Measurements from ENCODE around the gene RREB1.

Gene RREB1

DNA sequence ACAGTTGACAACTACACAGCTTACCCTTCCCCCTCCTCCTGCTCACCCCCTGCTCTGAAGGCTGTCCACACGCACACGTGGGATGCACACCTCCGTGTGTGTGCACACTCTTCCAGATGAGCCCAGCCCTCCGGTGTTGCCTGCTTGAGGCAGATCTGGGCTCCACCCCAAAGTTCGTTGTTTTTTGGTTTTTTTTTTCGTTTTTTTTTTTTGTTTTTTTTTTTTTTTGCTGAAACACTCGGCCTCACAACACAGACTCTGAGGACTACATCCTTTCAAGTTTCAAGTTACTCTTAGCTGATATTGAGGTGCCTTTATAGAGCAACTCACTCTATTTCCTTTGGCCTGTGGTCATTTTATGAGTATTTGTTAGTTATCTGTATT, 88.2 kb downstream of the RREB1 start:
- DNase-seq = no peak

DNA sequence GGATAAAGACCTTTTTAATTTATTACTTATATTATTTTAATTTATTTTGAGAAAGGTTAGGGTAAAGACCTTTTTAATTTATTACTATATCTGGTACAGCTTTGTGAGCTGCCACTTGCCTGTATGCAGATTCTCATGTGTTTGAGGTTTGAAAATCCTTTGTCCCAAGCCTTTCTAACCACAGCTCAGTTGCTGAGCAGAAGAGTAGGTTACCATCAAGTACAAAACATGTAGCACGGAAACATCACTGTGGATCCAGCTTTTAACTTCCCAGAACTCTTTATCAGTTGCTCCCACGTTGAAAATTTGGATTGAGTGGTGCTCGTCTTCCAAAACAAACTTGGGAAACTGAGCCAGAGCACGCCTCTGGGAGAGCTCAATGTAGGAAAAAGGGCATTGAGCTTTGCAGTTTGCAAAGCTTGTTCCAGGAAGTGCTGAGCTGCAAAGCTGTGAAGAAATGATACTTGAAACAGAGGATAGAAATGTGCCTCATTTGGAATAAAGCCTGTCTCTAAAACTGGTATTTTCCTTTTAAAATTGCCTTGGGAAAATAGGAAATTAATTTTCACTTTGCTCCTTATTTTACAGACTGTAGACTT, 89.0 kb downstream of the RREB1 start:
- DNase-seq = no peak

DNA sequence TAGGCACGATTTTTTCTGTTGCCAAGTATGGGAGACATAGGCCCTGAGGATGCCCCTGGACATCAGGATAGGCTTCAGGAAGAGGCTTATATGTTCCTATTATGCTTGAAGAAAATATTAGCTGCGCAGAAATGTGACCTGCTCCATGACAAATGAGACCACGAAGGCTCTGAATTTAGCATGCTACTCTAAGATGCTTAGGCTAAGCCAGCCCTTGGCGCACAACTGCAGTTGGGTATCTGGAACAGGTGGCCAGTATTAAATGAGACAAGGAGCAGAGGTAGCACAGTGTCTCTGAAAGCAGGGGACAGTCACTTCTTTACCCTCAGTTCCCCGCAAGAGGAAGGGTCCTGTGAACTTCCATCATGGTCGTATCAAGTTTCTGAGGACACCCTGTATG, 90.0 kb downstream of the RREB1 start:
- no peak for DNase-seq

DNA sequence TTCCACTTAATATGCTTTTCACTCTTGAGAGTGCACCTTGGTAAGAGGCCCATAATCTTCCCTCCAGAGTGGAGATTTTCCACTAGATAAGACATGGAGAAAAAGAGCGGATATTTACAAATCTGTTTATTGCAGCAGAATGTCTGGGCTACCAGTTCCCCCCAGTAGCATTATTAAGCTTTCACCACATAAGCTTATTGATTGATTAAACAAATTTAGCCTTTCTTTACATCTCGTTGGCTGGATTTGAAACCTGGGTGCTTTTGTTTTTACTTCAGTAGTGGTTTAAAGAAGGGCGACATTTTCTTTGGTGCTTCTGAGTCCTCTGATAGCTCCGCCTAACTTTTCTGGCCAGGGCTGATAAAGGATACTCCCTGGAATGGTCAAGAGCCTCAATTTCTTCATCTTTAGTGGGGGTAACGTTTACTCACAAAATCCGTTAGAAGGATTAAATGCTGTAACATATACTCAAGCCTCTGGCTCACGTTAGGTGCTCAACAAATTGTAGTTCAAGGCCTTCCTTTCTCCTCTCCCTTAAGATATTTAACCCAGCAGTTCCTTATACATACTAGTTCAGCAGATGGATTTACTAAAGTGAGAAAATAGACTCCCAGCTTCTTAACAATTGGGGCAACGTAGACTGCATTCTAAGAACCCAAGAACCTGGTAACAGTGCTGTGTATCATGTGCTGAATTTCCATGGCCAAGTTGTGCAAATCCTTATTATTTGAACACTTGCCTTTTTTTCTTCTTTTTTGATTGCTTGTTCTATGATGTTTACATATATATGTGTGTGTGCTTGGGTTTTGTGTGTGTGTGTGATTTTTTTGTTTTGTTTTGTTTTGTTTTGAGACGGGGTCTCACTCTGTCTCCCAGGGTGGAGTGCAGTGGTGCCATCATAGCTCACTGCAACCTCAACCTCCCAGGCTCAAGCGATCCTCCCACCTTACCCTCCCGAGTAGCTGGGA, 91.4 kb downstream of the RREB1 start:
- DNase-seq = no peak

DNA sequence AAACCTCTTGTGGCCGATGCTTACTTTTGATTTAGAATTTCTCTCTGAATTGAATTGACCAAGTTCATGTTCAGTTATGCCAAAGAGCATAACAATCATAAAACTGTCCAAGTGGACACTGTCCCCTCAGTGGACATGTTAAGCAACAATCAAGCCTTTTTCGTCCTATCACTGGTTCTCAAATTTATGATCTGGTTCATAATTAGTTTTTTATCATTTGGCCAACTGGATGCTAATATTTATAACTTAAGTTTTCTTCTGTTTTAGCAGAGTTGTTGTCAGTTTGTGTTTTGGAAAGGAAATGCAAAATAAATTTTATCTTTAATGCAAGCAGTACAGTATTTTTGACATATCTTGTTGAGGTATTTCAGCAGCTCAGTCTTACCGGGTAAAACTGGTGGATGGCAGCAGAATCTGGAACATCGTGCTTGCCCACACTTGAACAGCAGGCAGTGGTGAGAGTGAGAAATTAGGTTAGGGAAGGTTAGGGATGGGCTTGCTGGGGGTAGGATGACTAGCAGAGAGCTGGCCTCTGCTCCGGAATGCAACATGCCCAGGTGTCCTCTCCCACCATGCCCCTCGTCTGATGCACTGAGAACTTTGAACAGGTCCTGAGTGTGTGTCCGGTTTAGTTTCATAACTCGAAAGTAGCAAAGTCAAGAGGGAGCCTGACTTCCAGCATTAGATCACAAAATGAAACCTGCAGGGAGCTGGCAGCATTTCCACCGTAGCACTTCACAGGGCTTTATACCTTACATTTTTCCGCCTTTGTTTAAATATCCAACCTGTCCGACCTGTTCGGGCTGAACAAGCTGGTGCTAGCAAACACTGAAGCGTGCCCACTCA, 93.1 kb downstream of the RREB1 start:
- DNase-seq = no peak

DNA sequence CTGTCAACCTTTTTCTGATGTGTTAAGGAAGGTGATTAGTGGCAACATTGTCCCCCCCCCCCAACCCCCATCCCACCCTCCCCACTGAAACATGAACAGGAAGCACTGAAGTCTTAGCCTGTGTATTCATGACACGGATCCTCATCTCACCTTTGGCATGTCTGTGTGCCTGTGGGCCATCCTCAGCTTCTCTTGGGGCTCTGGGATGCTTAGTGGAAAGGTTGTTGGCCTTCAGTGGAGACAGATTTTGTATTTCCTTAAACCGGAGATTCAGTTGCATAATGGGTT, 93.6 kb downstream of the RREB1 start:
- DNase-seq = no peak

DNA sequence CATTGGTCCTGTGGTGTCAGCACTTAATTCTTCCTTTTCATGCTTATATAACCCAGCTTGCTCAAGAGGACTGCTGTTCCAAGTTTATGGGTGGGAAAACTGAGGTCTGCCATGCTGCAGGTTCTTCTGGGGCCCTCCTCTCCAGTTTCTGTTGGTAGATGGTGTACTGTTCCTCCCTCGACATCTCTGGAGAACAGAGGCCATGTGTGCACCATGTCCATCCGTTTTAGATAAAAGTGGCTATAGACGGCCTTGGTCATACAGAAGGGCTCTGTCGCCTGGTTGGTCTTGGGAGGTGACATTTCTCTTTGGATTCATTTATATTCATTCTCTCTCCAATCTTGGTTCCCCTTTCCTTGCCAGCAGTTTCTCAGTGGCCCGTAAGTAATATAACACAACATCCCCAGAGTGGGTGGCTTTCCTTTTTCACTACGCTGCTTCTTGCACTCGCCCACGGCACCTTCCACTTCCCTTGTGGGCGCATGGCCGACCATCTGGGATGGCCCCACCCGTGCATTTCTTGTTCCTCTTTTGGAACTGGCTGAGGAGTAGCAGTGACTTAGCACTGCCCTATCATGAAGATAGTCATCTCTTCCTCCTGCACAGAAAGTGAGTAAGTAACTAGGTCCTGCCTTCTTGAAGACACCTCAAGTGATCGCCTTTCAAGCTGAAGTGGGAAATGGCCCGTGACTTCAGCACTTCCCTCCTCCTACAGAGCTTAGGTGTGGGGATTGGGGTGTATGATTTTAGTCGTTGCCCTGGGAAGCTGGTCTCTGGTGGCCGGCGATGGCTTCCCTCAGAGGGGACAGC, 94.2 kb downstream of the RREB1 start:
- peak; percentile 38 to 60 for DNase-seq

DNA sequence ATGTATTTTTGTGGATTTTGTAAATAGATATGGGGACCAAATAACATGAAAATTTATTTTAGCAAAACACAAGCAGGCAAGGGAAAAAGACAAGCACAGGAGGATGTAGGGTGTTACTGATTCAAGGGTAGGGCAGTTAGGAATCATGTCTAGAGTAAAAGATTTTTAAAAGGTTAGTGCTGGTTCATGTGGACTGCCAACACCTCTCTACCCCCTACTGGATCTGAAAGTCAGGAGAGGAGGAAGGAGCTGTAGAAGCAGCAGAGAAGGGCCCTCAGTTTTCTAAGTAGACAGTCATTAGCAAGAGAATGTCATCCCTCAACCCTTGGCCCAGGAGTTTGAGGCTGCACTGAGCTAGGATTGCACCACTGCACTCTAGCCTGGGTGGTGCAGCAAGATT, 95.2 kb downstream of the RREB1 start:
- DNase-seq = no peak

DNA sequence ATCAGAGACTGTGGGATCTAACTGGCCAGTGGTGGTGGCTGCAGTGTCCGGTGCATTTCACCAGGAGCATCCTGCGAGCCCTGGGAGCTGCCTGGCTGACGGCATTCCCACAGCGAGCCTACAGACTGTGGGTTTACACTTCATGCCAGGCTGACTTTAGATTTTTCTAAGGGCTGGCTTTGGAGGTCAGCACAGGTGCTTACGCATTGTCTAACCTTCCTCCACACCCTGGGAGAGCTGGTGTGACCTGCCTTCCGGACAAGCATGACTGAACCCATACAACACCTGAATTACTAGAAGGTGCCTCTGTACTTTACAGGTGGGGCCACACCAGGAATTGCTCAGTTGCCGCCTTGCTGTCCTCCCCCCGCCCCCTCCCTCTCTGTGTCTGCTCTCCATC, 96.2 kb downstream of the RREB1 start:
- no peak for DNase-seq

DNA sequence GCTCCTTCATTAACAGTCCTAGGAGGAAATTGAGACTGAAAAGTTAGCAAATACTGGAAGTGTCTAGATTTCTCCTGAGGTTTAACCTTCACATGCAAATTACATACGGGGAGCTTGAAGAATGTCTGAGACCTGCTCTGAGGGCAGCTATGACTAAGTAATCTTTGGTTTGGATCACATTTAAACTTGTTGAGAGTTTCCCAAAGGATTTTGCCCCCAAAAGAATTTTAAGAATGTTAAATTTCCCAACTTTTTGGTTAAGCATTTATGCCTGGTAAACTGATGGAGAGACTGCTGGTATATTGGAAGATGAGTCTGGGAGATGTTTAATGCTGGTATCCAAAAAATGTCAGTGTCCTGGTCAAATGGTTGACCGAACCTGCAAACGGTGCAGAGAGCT, 97.0 kb downstream of the RREB1 start:
- DNase-seq = no peak

DNA sequence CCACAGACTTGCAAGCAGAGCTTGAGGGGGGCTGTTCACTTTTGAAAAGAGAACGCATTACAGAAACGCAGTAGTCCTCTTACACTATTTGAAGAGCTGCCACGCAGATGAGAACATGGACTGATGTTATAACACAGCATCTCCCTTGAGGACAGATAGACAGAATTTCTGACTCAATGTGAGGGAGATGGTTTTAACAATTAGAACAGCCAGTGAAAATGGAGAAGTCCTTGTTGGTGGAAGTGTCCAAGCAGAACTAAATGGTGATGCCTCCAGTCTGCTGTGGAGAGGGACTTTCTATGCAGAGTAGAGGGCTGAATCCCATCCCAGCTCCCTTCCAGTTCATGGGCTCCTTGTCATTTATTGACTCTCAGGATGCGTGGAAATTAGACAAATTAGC, 100.0 kb downstream of the RREB1 start:
- no peak for DNase-seq

DNA sequence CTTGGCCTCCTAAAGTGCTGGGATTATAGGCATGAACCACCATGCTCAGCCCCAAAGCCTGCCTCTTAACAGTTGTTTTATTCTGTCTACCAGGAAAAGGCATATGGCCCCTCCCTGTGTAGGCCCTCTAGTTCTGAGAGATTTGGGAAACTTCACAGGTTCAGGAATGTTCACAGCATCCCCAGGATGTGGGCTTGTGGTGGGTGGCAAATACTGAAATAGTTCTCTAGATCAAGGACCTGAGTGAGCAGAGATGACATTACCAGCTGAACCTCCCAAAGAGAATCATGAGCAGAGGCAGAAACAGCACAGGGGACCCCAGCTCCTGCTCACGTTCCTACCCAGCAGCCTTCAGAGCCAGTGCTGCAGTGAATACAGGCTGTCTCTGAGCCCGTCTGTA, 105.7 kb downstream of the RREB1 start:
- DNase-seq = no peak

DNA sequence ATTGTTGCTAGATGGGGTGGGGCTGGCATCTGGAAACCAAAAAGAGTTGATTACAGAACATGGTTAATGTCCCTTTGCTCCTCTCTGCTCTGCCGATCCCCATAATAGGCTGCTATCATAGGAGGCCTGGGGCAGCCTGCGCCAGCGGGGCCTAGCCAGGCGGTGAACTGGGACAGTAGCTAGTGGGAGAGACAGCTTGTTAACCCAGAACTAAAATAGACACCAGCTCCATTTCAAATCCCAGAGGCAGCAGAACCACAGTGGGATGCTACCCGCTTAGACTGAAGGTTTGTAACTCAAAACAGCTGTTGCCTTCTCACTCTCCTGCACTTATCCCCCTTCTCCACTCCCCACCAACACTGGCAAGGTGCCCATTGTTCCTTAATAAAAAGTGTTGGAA, 106.7 kb downstream of the RREB1 start:
- DNase-seq = no peak

DNA sequence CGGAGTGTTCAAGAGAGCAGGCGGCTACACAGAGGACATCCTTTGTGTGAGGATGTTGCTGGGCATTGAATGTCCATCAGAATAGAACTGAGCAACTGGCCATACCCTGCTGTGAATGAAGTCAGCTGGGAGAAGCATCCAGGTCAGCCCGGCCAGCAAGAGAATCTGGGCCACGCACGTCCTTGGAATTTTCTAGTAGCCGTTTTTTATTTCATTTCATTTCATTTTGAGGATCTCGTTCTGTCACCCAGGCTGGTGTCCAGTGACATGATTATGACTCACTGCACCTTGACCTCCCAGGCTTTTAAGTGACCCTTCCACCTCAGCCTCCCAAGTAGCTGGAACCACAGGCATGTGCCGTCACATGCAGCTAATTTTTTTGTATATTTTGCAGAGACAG, 107.4 kb downstream of the RREB1 start:
- no peak for DNase-seq

DNA sequence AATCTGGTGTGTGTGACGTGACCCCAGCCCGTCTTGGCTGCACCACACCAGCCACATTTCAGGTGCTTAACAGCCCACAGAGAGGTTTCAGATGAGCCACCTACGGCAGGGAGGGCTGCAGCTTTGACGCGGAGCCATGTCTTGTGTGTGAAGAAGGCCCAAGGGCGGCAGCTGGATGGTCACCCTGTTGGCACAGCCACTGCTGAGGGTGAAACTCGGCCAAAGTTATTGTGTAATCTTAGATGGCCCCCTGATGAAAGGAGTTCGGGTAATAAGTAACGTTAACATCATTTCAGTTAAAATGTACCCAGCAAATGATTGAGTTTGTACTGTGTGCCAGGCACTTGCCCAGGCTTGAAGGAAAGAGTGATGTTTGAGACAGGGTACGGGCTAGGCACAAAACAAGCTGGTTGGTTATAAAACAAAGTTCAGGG, 108.1 kb downstream of the RREB1 start:
- DNase-seq = no peak

DNA sequence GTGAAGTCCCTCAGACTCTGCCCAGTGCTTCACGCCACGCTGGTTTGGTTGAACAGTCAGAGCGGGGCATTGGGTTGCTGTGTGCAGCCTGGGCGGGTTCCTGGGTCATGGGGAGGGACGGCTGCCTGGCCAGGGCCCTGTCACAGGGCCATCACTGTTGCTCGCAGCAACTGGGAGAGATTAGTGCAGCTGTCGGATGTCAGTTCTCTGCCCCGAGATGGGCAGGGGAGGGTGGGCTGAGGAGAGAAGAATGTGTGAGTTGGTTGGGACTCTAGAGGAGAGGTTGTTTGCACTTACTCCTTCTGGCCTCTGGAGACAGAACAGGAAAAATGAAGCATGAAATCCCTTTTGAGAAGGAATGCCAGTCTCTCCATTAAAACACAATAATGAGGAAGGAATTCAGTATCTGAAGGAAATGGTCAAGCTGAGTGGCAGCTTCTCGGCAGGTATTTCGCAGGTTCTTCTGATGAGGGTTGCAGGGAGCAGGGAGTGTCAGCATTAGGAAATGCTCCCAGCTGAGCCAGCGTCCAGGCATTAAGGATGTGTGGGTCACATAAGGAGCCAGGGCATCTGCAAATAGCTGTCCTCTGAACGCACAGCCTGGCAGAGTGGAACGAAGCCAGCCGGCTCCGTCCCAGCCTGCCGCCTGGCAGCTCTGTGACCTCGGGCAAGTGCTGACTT, 109.3 kb downstream of the RREB1 start:
- DNase-seq = no peak

DNA sequence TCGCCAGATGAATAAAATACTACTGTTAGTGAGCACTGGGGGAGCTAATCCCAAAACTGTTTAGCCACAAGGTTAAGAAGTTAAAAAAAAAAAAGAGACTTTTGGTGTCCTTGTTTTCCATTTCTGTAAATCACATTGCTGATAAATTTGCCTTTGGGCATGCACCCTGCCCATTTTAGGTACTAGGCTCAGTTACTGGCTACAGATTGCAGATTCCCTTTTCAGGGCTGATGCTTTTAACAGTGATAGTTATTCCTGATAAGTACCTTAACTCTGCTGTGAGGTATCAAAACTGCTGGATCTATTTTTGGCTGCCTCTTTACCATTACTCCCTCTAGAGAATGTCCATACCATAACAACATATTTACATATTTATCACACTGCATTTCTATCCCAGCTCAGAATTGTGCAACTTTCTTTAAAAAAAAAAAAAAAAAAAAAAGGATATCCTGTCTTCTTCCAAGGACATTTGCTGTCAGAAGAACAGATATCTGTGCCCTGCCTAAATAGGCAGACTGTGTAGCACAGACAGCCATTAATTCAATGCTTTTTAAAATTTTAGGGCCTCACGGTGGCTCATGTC, 110.7 kb downstream of the RREB1 start:
- DNase-seq = no peak

DNA sequence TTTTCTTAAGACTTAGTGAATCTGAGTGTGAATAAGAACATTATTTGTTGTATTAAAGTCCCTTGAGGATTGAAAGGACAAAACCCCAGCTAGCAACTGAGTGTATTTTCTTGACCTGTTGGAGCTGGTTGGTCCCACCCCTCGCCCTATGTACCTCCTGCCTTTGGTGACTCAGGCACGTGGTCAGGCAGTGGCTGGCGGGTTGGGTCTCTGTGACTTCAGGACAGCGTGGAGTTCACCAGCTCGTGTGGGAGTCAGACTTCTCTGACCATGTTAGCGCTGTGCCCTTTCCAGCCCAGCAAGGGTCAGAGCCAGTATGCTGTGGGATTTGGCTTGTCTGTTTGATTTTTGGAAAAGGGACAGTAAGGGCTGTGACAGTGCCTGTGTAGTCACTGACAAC, 111.5 kb downstream of the RREB1 start:
- DNase-seq = no peak

DNA sequence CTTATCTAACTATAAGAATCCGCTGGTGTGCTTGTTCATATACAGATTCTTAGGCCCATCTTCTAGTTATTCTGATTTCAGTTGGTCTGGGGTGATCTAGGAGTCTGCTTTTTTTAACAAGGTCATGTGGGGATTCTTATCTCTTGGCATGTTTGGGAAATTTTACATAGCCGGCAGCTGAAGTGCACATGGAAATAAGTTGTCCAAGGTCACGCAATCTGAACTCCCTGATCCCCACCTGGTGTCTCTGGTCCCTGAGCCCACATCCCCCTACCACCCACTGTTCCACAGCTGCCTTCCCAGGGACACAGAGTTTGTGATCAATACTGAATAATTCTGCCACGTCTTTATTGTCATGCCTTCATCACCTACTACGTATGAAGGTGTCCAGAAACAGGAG, 114.4 kb downstream of the RREB1 start:
- no peak for DNase-seq

DNA sequence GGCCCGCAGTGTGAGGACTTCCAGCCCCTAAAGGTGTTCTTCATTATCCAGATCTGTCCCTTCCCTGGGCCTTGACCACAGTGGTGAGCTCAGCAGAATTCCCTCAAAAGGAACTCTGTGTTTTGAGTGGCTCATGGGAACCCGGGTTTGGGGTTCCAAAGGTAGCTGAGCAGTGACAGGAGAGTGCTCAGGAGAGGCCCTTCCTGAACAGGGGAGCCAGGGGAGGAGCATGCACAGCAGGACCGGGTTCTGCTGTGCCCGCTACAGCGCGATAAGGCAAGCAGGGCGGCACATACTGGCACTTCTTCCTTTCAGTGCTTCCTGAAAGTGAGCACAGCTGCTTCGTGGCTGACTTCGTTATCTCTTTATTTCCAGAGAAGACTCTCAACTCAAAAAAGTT, 117.0 kb downstream of the RREB1 start:
- no peak for DNase-seq

DNA sequence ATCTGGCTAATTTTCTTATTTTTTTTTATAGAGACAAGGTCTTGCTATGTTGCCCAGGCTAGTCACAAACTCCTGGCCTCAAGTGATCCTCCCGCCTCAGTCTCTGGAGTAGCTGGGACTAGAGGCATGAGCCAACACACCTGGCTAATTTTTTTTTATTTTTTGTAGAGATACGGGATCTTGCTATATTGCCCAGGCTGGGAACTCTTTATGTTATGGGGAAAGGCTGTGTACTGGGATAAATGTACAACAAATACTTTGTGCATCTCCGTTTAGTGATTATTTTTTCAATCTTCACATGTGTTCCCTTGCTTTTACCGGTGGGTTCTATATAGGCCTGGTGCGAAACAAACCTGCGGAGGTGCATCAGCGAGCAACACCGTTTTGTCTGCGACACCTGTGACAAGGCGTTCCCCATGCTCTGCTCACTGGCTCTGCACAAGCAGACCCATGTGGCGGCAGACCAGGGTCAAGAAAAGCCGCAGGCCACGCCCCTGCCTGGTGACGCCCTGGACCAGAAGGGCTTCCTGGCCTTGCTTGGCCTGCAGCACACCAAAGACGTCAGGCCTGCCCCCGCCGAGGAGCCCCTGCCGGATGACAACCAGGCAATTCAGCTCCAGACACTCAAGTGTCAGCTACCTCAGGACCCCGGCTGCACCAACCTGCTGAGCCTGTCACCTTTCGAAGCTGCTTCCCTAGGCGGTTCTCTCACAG, 121.1 kb downstream of the RREB1 start:
- DNase-seq = no peak
